ENCODE measurements around the gene CACNA1C. TPM values are rescaled to one million over a fixed set of nuclear protein-coding genes. Genes with fewer than 3 reads are reported as not detected.

CACNA1C gene
- polyA plus RNA-seq, 1 of the 3 experiments (the other 2 are of a cell fraction), result 1.5 TPM

DNA sequence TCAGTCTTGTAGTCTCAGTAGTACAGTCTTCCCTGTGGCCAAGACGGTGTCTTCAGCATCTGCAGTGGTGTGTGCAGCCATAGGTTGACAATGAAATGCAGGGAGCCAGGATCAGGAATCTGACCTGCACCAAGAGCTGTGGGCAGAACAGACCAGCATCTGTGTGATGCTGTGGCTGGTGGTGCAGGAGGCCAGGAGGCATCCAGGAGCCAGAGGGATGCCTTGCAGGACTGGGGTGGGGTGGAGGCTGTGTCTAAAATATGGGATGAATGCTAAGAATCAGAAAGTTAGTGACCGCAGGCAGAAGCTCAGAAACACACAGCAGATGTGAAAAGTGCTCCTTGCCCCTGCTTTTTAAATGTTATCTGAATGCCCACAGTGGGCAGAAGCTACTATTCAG is 209.7 kb downstream of the CACNA1C start:
- no peak for TF ChIP-seq NFIC (IDR thresholded peaks at IDR 0.05; ENCODE audit: borderline replicate concordance)
- TF ChIP-seq GATA2 (CRISPR knock-in tag; IDR thresholded peaks at IDR 0.05), result no peak
- TF ChIP-seq JUND (IDR thresholded peaks at IDR 0.05), result no peak
- no peak for TF ChIP-seq RFX5 (IDR thresholded peaks at IDR 0.05; ENCODE audit: low read length)
- TF ChIP-seq, protein P1, sequence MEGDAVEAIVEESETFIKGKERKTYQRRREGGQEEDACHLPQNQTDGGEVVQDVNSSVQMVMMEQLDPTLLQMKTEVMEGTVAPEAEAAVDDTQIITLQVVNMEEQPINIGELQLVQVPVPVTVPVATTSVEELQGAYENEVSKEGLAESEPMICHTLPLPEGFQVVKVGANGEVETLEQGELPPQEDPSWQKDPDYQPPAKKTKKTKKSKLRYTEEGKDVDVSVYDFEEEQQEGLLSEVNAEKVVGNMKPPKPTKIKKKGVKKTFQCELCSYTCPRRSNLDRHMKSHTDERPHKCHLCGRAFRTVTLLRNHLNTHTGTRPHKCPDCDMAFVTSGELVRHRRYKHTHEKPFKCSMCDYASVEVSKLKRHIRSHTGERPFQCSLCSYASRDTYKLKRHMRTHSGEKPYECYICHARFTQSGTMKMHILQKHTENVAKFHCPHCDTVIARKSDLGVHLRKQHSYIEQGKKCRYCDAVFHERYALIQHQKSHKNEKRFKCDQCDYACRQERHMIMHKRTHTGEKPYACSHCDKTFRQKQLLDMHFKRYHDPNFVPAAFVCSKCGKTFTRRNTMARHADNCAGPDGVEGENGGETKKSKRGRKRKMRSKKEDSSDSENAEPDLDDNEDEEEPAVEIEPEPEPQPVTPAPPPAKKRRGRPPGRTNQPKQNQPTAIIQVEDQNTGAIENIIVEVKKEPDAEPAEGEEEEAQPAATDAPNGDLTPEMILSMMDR (IDR thresholded peaks at IDR 0.05), result no peak
- TF ChIP-seq, protein P2, sequence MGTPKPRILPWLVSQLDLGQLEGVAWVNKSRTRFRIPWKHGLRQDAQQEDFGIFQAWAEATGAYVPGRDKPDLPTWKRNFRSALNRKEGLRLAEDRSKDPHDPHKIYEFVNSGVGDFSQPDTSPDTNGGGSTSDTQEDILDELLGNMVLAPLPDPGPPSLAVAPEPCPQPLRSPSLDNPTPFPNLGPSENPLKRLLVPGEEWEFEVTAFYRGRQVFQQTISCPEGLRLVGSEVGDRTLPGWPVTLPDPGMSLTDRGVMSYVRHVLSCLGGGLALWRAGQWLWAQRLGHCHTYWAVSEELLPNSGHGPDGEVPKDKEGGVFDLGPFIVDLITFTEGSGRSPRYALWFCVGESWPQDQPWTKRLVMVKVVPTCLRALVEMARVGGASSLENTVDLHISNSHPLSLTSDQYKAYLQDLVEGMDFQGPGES (IDR thresholded peaks at IDR 0.05; ENCODE audit: low read depth, low read length), result no peak
- TF ChIP-seq NRF1 (IDR thresholded peaks at IDR 0.05; ENCODE audit: low read depth, low read length), result no peak
- TF ChIP-seq CHD2 (IDR thresholded peaks at IDR 0.05; ENCODE audit: low read length, partially characterized antibody), result no peak
- no peak for TF ChIP-seq MAX (IDR thresholded peaks at IDR 0.05; ENCODE audit: low read depth)
- TF ChIP-seq REST (IDR thresholded peaks at IDR 0.05; ENCODE audit: low read depth, low read length), result no peak
- no peak for TF ChIP-seq YY1 (IDR thresholded peaks at IDR 0.05; ENCODE audit: low read depth)
- CTCF ChIA-PET, result interaction anchor here (1.0 kb wide), 1 partner anchor 655 kb away, joined by 3 read pairs; no protein-coding TSS in a partner anchor
- Histone ChIP-seq H3K9ac (no peak overlapping the region), H3K27me3 (ENCODE audit: insufficient read depth) (no peaks in the 10 kb centered on the region), H3K9me2 (no peaks in the 10 kb centered on the region), H3K79me2 (ENCODE audit: insufficient read depth) (peaks cover 8% of the 10 kb centered on the region; the same call in 1 of the 2 replicates), H3K4me3 (ENCODE audit: low read depth in 2 of 2, low read length in 1 of 2) (no peak overlapping the region), H4K20me1 (ENCODE audit: insufficient read depth) (no peaks in the 10 kb centered on the region), H3K9me3 (no peaks in the 10 kb centered on the region), H3K4me1 (ENCODE audit: control insufficient read depth in 1 of 2, insufficient read depth in 2 of 2, low read depth in 1 of 2, low read length in 1 of 2) (peaks cover 40 to 49% of the 10 kb centered on the region in 2 experiments; a peak in 3 of 4 replicates), H2AFZ (ENCODE audit: low read depth) (no peak overlapping the region), H3K36me3 (replicated peaks in 1 of 2; ENCODE audit: control insufficient read depth in 1 of 2, insufficient read depth in 2 of 2, low read length in 1 of 2) (no peaks in the 10 kb centered on the region), H3K4me2 (no peak overlapping the region; the same call in 1 of the 2 replicates), H3K27ac (ENCODE audit: low read depth in 2 of 2, low read length in 1 of 2) (no peak overlapping the region), H3F3A (replicated peaks; ENCODE audit: insufficient read depth) (peaks cover 18% of the 10 kb centered on the region)
- DNase-seq, result no peak
- POLR2A ChIA-PET, result no interaction called here
- WGBS (ENCODE audit: low lambda C conversion rate), result 67% methylated on average over 2 of the region's 2 CpGs
